Mesendoderm (in vitro differentiated cells): ENCODE data around the gene FAM184B.
A peak's percentile ranks its signal among the peaks of the same experiment; 100 is the strongest.

Experiments used
- DNase-seq: peaks from one replicate; pipeline ENCODE4 v3.0.0; 2013
- H2AK5ac ChIP-seq: 2 replicates; pipeline ENCODE4 v1.6.1; 2013; ENCODE audit warnings: low read length, inconsistent platforms
- H2BK120ac ChIP-seq: 2 replicates; pipeline ENCODE4 v1.6.1; 2013; ENCODE audit warnings: low read depth, mild to moderate bottlenecking, low read length, moderate library complexity, mixed read lengths
- H2BK15ac ChIP-seq: replicated peaks from 2 replicates; pipeline ENCODE4 v1.6.1; 2013; ENCODE audit warnings: low read depth, mild to moderate bottlenecking, moderate library complexity
- H2BK5ac ChIP-seq: 2 replicates; pipeline ENCODE4 v1.6.1; 2013; ENCODE audit warnings: low read length, inconsistent platforms
- H3K18ac ChIP-seq: 2 replicates; pipeline ENCODE4 v1.6.1; 2013; ENCODE audit warnings: mild to moderate bottlenecking, low read length, mixed read lengths
- H3K23ac ChIP-seq: one replicate; pipeline ENCODE4 v1.6.1; 2013; ENCODE audit warnings: low read length
- H3K27ac ChIP-seq: 2 replicates; pipeline ENCODE4 v1.5.1; 2013; ENCODE audit warnings: low read depth, mild to moderate bottlenecking, inconsistent platforms, low read length, moderate library complexity
- H3K27me3 ChIP-seq: 2 replicates; pipeline ENCODE4 v1.6.1; 2013; ENCODE audit warnings: low read length, control low read depth, mild to moderate bottlenecking, inconsistent platforms; ENCODE audit not compliant: insufficient read depth, poor library complexity
- H3K36me3 ChIP-seq: 2 replicates; pipeline ENCODE4 v1.6.1; 2013; ENCODE audit warnings: low read length, inconsistent platforms; ENCODE audit not compliant: control insufficient read depth, insufficient read depth
- H3K4ac ChIP-seq: one replicate; pipeline ENCODE4 v1.6.1; 2013; ENCODE audit warnings: low read depth, mild to moderate bottlenecking, low read length, moderate library complexity
- H3K4me1 ChIP-seq: 2 replicates; pipeline ENCODE4 v1.6.1; 2013; ENCODE audit warnings: low read depth, low read length, inconsistent platforms; ENCODE audit not compliant: control insufficient read depth
- H3K4me2 ChIP-seq: 2 replicates; pipeline ENCODE4 v1.6.1; 2013; ENCODE audit warnings: low read length
- H3K4me3 ChIP-seq: 2 replicates; pipeline ENCODE4 v1.5.1; 2013; ENCODE audit warnings: mild to moderate bottlenecking, low read length
- H3K56ac ChIP-seq: one replicate; pipeline ENCODE4 v1.6.1; 2013; ENCODE audit warnings: low read length
- H3K79me1 ChIP-seq: 2 replicates; pipeline ENCODE4 v1.6.1; 2013; ENCODE audit warnings: low read length, inconsistent platforms
- H3K79me2 ChIP-seq: 2 replicates; pipeline ENCODE4 v1.6.1; 2013; ENCODE audit warnings: mild to moderate bottlenecking, low read length; ENCODE audit not compliant: control insufficient read depth, insufficient read depth
- H3K9ac ChIP-seq: 2 replicates; pipeline ENCODE4 v1.6.1; 2013; ENCODE audit warnings: low read length, inconsistent platforms
- H4K5ac ChIP-seq: one replicate; pipeline ENCODE4 v1.6.1; 2013; ENCODE audit warnings: low read length
- H4K8ac ChIP-seq: one replicate; pipeline ENCODE4 v1.6.1; 2013; ENCODE audit warnings: low read depth, mild to moderate bottlenecking, control low read depth, low read length, moderate library complexity
- WGBS: extraction: QIAGEN DNeasy Blood & Tissue Kit; methylation state at CpG from one replicate; pipeline ENCODE4 v1.1.7; 2013; ENCODE audit warnings: low lambda C conversion rate, missing lambda C conversion rate; ENCODE audit not compliant: insufficient coverage; ENCODE audit errors: extremely low coverage; 5-methylcytosine and 5-hydroxymethylcytosine counted together

Gene FAM184B

DNA sequence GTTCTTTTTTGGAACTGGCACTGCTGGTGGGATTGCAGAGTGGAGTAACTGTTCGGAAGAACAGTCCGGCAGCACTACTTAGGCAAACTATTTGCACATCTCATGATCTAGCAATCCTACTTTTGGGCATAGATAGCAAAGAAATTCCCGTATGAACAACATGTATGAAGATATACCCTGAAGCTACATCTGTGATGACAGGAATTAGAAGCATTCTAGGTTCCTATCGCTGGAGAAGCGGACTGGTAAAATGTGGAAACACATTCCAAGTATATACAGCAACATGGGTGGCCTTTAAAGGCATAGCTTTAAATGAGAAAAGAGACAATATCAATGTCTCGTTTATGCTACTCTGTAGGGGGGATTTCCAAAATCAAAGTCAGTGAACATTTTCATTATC lies 26.0 kb upstream of the FAM184B start:
- Histone ChIP-seq H2BK5ac (no peak overlapping the region), H3K9ac (peak overlapping the region; percentile 13), H3K79me2 (peaks cover 51% of the 10 kb centered on the region), H3K27me3 (no peaks in the 10 kb centered on the region), H3K23ac (no peak overlapping the region), H3K79me1 (peaks cover 8% of the 10 kb centered on the region), H3K4ac (no peak overlapping the region), H2AK5ac (no peak overlapping the region), H2BK15ac (no peak overlapping the region), H4K8ac (no peak overlapping the region), H3K18ac (no peak overlapping the region), H2BK120ac (no peak overlapping the region), H3K4me2 (peak overlapping the region; percentile 6), H3K36me3 (peaks cover 5% of the 10 kb centered on the region), H3K56ac (peak overlapping the region; percentile 53), H3K4me3 (no peak overlapping the region), H3K27ac (no peak overlapping the region), H4K5ac (no peak overlapping the region), H3K4me1 (peaks cover 2% of the 10 kb centered on the region)
- no peak for DNase-seq
- no CpG with 5 or more reads among the region's 6 CpGs for WGBS

DNA sequence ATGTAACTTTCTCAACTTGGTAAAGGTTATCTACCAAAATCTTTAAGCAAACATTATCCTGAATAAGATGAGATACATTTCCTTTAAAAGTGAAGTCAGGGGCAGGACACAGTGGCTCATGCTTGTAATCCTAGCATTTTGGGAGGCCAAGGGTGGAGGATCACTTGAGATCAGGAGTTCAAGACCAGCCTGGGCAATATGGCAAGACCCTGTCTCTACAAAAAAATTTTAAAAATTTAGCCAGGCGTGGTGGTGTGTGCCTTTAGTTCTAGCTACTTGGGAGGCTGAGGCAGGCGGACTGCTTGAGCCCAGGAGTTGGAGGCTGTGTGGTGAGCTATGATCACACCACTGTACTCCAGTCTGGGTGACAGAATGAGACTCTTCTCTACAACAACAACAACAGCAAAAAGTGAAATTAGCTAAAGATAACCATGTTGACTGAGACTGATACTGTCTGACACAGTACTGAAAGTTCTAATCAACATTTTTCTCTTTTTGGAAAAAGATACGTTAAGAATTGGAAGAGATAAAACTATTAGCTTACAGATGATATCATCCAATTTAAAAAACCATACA lies 24.2 kb upstream of the FAM184B start:
- peaks cover 8% of the 10 kb centered on the region for H3K79me1 ChIP-seq
- H3K18ac ChIP-seq, result no peak overlapping the region
- peaks cover 2% of the 10 kb centered on the region for H3K4me1 ChIP-seq
- H2BK5ac ChIP-seq, result no peak overlapping the region
- H2AK5ac ChIP-seq, result no peak overlapping the region
- no peak overlapping the region for H4K8ac ChIP-seq
- no peak overlapping the region for H4K5ac ChIP-seq
- no peak overlapping the region for H3K27ac ChIP-seq
- no peak overlapping the region for H3K4me2 ChIP-seq
- no peak overlapping the region for H3K4ac ChIP-seq
- H3K56ac ChIP-seq, result no peak overlapping the region
- H3K27me3 ChIP-seq, result no peaks in the 10 kb centered on the region
- peaks cover 7% of the 10 kb centered on the region for H3K36me3 ChIP-seq
- H3K9ac ChIP-seq, result no peak overlapping the region
- no peak overlapping the region for H2BK15ac ChIP-seq
- DNase-seq, result no peak
- peaks cover 37% of the 10 kb centered on the region for H3K79me2 ChIP-seq
- H3K23ac ChIP-seq, result no peak overlapping the region
- no peak overlapping the region for H3K4me3 ChIP-seq
- WGBS, result no CpG with 5 or more reads among the region's 3 CpGs
- H2BK120ac ChIP-seq, result no peak overlapping the region

DNA sequence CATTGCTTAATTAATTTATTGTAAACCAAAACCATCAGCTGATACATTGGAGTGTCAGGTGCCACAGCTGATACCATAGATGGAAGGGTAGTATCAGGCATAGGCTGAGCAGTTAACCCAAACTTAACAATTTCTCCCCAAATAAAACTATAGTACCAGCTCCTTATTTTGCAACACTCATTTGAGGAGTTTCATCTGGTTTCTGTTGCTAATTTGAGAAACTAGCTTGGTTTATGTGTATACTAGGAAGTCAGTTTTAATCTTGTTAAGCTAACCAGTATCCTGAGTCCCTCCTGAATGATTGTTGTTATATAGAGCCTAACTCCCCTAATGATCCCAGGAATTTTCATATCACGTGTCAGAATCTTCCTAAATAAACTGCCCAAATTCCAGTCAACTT lies 16.4 kb upstream of the FAM184B start:
- H3K9ac ChIP-seq, result no peak overlapping the region
- no peak overlapping the region for H4K8ac ChIP-seq

DNA sequence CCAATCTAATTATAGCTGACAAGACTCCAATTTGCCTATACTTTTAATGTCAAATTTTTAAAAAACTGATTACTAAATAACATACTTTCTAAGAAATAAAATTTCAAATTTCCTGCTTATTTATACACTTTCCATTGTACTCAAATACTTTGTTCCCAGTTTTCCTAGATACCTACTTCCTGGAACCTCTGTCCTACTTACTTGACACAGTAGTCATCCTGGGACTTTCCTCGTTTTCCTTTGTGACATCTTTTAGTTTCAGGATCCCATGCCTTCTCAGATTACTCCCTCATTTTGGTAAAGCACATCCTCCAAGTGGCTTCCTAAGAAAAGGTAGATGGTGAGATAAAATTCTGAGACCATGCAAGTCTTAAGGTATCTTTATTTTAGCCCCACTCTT lies 13.3 kb upstream of the FAM184B start:
- Histone ChIP-seq H3K56ac (no peak overlapping the region), H4K8ac (no peak overlapping the region), H3K27ac (no peak overlapping the region), H3K4ac (no peak overlapping the region), H3K9ac (no peak overlapping the region), H2BK5ac (no peak overlapping the region), H3K4me1 (no peaks in the 10 kb centered on the region), H3K4me2 (no peak overlapping the region), H3K27me3 (no peaks in the 10 kb centered on the region), H2BK15ac (no peak overlapping the region), H3K4me3 (no peak overlapping the region), H2AK5ac (no peak overlapping the region), H3K23ac (no peak overlapping the region), H3K36me3 (no peaks in the 10 kb centered on the region), H4K5ac (no peak overlapping the region), H3K79me1 (no peaks in the 10 kb centered on the region), H2BK120ac (no peak overlapping the region), H3K18ac (no peak overlapping the region), H3K79me2 (no peaks in the 10 kb centered on the region)
- whole genome bisulfite sequencing, result no CpG with 5 or more reads among the region's 1 CpG
- DNase-seq, result no peak

More for the DNA sequence above, 16.4 kb upstream of the FAM184B start:
- H3K23ac ChIP-seq, result no peak overlapping the region
- H3K27me3 ChIP-seq, result no peaks in the 10 kb centered on the region
- peaks cover 1% of the 10 kb centered on the region for H3K36me3 ChIP-seq
- no peak overlapping the region for H3K4me2 ChIP-seq
- H2BK120ac ChIP-seq, result no peak overlapping the region
- no peak overlapping the region for H2BK5ac ChIP-seq
- H3K79me1 ChIP-seq, result no peaks in the 10 kb centered on the region
- no peaks in the 10 kb centered on the region for H3K4me1 ChIP-seq
- H3K4ac ChIP-seq, result no peak overlapping the region
- no peak overlapping the region for H3K56ac ChIP-seq
- no peak overlapping the region for H2AK5ac ChIP-seq
- H3K18ac ChIP-seq, result no peak overlapping the region
- H3K79me2 ChIP-seq, result no peaks in the 10 kb centered on the region
- H3K27ac ChIP-seq, result no peak overlapping the region
- no peak overlapping the region for H4K5ac ChIP-seq
- no peak for DNase-seq
- H2BK15ac ChIP-seq, result no peak overlapping the region
- no peak overlapping the region for H3K4me3 ChIP-seq
- no CpG with 5 or more reads among the region's 1 CpG for WGBS

DNA sequence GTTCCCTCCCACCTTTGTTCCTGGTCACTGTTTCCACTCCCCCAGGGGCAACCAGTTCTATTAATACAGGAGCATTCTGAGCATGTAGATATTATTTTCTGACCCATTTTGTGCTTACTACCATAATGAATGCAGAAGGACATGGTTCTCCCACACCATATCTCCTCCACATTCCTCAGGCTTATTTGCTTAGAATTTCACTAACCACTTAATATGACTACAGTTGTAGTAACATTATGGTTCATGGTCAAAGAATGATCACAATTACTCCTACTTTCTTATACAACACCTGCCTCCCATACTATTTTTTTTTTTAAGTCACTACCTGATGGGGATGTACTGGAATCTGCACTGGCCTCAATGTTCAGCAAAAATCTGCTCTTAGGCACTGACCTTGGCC lies 7.5 kb upstream of the FAM184B start:
- no peak for DNase-seq
- Histone ChIP-seq H2BK15ac (no peak overlapping the region), H3K27ac (no peak overlapping the region), H4K5ac (no peak overlapping the region), H3K79me2 (no peaks in the 10 kb centered on the region), H3K27me3 (no peaks in the 10 kb centered on the region), H3K4me3 (no peak overlapping the region), H3K4ac (no peak overlapping the region), H3K36me3 (no peaks in the 10 kb centered on the region), H3K79me1 (no peaks in the 10 kb centered on the region), H2BK120ac (no peak overlapping the region), H3K23ac (no peak overlapping the region), H2BK5ac (no peak overlapping the region), H3K9ac (no peak overlapping the region), H3K4me1 (no peaks in the 10 kb centered on the region), H4K8ac (no peak overlapping the region), H3K4me2 (no peak overlapping the region), H3K18ac (no peak overlapping the region), H3K56ac (no peak overlapping the region), H2AK5ac (no peak overlapping the region)

DNA sequence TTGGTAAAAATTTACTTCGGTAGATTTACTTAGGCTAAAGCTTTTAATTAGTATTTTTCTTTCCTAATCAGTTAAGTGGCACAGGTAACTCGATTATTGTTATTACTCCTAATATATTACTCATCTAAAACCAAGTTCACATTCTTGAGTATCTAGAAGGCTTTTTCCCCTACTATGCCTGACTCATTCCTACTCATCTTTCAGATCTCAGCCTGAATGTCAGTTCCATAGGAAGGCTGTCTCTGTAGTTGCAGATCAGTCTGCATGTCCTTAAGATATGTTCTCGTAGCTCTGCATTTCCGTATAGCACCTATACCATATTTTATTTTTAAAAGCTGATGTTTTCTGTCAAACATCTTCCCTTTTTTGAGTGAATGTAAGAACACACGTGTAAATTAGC lies 5.9 kb upstream of the FAM184B start:
- Histone ChIP-seq H3K79me1 (no peaks in the 10 kb centered on the region), H3K18ac (no peak overlapping the region), H3K4me2 (no peak overlapping the region), H3K27ac (no peak overlapping the region), H3K79me2 (no peaks in the 10 kb centered on the region), H4K5ac (no peak overlapping the region), H3K56ac (no peak overlapping the region), H3K9ac (no peak overlapping the region), H3K4ac (no peak overlapping the region), H2BK5ac (no peak overlapping the region), H3K23ac (no peak overlapping the region), H3K4me1 (no peaks in the 10 kb centered on the region), H2BK15ac (no peak overlapping the region), H2BK120ac (no peak overlapping the region), H4K8ac (no peak overlapping the region), H3K27me3 (peaks cover under 1% of the 10 kb centered on the region), H3K4me3 (no peak overlapping the region), H2AK5ac (no peak overlapping the region), H3K36me3 (no peaks in the 10 kb centered on the region)
- no CpG with 5 or more reads among the region's 5 CpGs for WGBS
- peak; percentile 30 for DNase-seq
